HG03457 (cell line): ENCODE results near the gene ST7.

ENCODE experiments used
- ATAC-seq: cut with Tn5 transposase; IDR thresholded peaks from one replicate; pipeline ENCODE4 v1.9.1; 2021; ENCODE audit warnings: moderate number of reproducible peaks; ENCODE audit not compliant: unreplicated experiment

The ST7 gene

DNA sequence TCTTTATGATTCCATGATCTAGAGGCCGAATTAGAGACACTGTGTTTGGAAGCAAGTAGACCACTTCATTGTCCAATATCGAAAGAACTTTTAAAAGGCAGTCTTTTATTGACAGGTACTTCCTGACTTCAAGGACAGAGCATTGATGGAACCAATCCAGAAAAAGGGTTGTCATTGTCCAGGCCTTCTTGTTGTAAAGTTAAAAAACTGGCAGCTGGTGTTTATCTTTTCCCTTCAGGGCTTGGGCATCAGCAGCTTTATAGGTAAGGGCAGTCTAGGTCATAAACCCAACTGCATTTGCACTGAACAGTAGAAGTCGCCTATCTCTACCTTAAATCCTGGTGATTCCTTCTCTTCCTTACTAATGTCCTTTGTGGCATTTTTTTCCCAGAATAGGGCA lies 95.6 kb downstream of the ST7 start:
- ATAC-seq, result no peak

DNA sequence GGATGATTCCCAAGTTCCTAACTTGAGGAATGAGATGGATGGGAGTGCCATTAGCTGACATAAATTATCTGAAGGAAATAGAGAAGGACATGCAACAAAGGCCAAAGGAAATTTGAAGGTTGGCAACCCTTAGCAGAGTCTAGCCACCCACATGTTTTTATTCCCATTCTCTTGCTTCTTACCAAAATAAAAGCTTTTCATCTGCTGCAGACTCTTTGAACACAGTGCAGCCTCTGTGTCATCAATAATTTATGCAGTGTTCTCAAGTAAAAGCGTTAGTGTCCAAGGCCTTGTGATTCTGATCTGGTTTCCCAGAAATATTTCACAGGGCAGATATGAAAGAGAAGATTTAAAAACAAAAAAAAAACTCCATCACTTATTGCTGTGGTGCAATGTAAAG lies 98.5 kb downstream of the ST7 start:
- ATAC-seq, result no peak

DNA sequence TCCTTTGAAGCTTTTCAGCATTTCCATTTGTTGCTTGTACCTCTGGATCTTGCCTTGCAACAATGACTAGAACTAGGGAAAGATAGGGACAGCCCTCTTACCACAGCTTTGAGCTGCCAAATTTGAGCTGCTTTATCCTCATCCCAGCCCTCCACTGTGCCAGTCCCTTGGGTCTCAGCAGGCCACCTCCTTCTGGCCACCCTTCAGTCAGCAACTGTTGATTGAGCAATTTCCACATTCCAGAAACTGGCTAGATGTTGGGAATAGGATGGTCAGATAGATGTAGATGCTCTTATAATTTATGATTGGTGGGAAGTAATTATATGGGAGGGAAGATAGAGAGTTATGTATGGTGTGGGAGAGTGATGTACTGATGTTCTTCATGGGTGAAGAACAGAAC lies 100.1 kb downstream of the ST7 start:
- ATAC-seq, result no peak

DNA sequence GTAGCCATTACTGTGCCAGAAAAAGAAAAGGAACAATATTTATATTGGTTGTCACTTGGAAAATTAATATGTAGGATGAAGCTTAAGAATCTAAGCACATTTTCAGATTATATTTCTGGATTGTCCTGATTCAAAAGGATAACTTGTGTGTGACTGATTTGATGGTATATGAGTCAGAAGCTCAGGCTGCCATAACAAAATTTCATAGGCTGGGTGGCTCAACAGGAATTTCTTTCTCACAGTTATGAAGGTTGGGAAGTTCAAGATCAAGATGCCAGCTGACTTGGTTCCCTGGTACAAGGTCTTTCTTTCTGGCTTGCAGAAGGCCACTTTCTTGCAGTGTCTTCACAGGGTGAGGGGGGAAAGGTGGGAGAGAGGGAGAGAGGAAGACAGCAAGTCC lies 108.5 kb downstream of the ST7 start:
- no peak for ATAC-seq

DNA sequence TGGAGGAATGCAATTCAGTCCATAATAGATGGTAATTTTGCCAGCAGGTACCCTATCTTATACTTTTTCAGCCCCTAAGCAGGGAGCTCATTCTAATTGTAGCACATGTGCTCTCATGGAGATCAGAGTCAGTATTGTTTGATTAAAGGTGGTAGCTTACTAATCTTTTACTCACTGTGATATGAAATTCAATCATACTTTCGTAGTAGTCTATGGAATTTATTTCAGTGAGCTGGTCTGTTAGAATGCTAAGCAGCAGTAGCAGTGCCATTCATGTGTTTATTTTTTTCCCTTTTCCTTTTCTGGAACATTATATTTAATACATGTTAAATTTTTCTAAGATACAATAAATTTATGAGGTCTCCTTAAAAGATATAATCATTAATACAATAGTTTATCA lies 109.0 kb downstream of the ST7 start:
- ATAC-seq, result no peak

DNA sequence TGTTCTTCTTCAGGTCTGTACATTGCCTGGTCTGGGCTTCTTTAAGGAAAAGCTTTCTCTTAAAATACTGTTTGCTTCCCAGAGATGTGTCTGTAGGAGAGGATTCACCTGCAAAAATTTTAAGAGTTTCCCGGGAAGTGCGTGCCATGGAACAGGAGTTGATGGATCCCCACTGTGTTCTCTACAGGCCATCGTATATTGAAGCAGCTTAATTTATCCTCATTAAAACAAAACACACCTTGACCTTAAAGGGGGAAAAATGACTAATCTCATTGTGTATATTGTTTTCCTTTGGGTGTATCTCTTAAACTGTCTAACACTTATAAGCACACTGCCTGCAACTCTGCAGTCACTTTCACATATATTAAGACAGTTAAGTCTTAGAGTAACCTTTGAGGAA lies 111.4 kb downstream of the ST7 start:
- ATAC-seq, result no peak

DNA sequence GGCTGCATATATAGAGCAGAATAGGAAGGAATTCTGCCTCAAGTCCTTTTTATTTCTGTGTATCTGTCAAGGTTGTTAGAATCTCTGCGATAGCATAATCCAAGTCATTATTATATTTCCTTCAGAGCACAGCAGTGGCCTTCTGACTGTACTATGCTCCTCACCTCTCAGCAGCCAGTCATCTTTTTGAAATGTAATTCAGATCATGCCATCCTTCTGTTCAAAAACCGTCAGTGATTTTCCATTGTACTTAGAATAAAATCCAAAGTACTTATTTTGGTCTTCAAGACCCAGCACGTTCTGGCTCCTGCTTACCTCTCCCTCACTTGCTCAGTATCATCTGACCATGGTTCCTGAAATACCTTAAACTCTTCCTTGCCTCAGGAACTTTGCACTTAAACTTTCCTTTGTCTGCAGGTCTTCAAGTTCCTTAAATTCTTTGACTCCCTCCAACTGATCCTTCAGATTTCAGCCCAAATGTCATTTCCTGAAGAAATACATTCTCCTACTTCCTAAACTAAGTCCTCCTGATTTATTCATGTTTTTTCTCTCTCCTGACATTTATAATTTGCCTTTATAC lies 112.4 kb downstream of the ST7 start:
- no peak for ATAC-seq

DNA sequence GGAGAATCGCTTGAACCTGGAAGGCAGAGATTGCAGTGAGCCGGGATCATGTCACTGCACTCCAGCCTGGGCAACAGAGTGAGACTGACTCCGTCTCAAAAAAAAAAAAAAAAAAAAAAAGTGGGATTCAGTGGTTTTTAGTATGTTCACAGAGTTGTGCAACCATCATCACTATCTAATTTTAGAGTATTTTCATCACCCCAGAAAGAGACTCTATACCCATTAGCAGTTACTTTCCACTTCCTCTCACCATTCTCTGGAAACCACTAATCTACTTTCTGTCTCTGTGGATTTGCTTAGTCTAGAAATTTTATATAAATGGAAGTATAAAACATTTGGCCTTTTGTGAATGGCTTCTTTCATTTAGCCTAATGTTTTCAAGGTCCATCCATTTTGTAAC lies 113.4 kb downstream of the ST7 start:
- no peak for ATAC-seq

DNA sequence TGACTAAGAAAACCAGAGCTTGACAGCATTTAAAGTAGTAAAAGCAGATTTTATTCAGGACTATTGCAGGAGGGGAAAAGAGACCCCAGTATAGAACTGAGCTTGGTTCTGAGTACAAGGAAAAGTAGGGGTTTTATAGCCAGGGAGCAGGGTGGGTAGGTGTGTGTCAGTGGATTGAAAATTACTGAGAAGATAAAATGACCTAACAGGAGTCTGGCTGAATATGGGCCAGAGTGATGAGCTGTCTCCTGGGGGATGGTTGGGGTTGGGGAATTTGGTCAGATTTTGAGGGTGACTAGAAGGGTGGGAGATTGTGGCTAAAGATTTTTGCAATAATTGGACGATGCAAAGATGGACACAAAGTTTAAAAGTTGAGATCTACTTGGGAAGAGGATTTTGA lies 114.0 kb downstream of the ST7 start:
- ATAC-seq, result no peak

DNA sequence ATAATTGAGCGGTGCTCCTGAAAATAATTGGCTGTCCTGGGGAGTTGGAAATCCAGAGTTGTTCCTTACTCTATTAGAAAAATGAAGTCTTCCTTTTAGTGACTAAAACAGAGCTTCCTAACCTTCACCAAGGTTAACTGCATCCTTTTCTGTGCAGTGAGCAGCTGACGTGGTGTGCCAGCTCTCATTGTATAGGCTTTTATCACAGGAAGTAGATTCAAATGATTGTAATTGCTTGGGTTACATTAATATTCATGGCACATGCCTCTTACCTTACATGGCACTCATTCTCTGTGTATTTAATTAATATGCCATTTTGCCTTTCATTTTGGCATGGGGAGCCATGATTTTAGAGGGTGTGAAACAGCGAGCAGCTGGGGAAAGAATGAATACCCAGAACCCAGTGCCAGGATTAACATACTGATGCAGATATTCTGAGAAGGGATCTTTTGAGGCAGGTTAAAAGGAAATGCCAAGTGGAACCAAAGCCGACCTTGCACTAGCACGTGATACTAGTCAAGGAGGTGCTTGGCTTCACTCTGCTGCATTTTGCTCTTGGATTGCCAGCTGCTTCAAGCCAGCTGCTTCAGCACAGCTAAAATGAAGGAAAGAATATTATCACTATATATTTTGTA lies 115.3 kb downstream of the ST7 start:
- no peak for ATAC-seq

DNA sequence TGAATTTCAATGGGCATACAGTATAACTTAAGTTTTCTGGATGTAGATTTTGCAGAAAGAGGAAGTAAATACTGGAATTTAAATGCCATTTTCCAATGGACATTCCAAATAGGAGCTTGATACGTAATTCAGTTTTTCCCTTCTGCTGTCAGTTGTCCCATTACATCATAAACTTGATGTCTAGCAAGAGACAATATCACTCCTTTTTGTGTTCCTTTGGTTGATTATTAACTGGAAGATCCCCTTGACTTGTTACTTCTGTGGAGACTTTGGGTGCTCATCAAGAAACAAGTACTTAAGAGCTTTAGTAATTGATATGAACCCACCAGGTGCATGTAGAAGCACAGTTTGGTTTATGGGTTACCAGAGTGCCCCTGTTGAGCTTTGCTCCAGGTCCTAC lies 116.1 kb downstream of the ST7 start:
- ATAC-seq, result peak; percentile 47

DNA sequence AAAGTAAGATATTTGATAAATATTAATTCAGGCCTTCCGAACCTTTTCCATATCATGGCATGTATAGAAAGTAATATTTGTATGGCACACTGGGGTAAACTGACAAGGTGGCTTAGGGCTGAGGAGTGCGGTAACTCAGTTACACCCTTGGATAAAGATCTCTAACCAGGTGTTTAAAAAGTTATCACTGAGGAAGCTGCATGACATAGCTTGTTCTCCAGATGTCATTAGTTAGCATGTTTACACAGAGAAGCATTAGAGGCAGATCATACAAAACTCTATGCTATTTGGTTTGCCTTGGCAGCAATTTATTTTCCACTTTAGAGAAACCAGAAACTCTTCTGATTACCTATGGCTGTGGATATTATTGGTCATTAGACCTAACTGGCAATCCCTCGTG lies 118.2 kb downstream of the ST7 start:
- no peak for ATAC-seq

DNA sequence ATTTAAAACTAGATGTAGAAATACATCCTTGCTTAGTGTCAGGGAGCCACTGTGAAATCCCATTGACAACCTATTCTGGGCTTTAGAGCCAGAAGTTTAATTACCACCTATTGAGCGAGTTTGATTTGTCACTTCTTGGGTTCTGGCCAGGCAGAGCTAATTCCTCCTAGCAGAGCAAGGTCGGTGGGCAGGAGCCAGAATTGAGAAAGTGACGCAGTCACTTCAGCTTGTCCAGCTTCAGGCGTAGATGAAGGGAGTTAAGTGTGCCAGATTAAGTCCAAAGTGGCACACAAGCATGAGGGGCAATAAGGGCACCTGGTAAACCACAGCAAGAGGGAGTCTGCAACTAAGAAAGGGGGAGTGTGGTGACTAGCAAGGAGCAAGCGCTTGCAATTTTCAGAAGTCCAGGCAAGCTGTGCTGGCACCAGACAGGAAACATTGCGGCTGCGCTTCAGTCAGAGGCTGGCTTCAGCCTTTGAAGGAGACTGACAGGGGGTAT lies 119.4 kb downstream of the ST7 start:
- no peak for ATAC-seq

DNA sequence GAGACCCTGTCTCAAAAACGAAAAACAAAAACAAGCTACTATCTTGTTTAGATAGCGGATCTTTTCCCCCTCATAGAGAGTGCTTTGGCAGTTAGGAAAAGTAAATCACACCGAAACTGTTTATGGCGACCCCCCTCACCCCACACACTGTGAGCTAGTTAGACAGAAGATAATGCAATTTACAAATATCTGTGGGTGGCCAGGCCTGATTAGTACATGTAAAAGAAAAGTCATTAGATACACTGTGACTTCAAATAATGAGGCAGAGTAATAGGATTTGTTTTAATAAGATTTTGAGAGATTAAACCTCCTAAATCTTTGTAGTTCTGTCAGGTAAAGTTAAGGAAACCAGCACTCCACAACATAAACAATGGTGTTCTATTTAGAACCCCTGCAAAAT lies 121.1 kb downstream of the ST7 start:
- ATAC-seq, result no peak

DNA sequence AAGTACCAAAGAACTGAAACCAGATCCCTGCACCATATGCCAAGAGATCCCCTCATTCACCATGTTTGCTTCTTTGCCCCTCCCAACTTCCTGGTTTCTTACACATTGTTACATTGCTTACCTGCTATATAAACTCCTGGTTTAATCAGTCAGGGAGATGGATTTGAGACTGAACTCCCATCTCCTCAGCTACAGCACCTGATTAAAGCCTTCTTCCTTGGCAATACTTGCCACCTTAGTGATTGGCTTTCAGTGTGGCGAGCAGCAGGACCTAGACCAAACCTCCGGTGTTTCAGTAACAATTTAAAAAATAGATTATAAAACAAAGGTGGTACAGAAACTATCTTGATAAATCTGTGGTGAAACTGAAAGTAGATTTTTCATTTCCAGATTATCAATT lies 122.6 kb downstream of the ST7 start:
- ATAC-seq, result no peak

DNA sequence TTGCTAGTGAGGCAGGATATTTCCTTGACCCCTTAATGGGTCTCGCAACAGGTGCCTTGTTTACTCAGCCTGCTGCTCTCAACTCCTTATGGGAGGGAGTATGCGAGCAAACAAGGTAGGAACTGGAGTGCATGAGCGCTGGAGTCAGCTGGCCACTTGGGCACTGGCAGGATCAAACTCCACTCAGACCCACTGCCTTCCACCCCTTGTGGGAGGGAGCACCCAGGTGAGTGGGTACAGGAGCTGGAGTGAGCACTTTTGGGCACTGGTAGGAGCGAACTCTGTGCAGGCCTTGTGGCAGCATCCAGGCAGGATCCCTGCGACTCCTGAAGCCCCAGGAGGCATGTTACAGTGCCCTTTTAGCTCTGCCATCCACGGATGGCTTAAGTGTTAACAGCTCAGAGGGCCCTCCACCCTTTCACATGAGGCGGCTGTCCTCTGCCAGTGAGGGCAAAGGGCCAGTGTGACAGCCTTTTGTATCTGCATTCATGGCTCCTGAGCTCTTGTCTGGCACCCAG lies 123.2 kb downstream of the ST7 start:
- ATAC-seq, result no peak

DNA sequence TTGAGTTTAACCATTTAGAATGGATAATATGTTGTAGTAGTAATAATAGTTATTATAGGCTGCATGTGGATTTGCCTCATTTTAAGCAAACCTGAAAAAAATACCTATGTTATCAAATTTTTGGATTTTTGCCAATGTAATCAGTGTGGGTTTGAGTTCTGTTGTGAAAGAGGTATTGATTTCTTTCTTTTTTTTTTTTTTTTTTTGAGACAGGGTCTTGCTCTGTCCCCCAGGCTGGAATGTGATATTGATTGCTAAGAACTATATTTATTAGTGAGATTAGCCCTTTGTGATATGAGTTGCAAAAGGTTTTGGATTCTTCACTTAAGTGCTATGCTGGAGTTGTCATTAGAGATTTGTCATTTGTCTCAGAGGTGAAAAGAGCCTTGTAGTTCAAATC lies 124.4 kb downstream of the ST7 start:
- no peak for ATAC-seq

DNA sequence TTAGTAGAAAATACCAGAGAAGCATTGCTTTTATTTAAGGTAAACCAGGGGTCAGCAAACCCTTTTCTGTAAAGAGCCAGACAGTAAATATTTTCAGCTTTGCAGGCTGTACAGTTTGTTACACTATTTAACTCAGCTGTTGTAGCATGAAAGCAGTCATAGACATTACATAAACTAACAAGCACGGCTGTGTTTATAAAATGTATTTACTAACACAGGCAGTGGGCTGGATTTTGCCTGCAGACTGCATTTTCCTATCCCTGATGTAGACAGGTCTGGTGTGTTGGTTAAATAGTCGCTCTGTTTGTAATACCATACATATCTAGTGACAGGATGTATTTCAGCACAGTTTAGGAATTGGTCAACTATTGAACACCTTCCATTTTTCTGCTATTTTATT lies 129.3 kb downstream of the ST7 start:
- no peak for ATAC-seq

DNA sequence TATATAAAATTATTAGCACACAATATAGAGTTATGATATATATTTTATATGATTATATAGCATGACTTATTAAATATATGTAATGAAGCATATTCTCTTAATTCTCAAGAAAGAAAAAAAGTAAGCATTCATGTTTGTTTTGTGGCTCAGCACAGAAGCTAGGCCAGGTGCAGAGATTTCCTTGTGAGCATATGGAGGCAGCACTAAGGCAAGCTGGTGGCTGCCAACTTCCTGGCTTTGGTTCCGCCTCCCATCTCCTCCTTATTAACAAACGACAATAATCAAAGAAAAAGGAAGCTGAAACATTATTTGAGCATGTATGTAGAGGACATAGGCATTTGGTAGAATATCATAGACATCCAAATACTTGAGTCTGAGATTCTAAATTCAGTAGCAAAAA lies 130.3 kb downstream of the ST7 start:
- no peak for ATAC-seq

DNA sequence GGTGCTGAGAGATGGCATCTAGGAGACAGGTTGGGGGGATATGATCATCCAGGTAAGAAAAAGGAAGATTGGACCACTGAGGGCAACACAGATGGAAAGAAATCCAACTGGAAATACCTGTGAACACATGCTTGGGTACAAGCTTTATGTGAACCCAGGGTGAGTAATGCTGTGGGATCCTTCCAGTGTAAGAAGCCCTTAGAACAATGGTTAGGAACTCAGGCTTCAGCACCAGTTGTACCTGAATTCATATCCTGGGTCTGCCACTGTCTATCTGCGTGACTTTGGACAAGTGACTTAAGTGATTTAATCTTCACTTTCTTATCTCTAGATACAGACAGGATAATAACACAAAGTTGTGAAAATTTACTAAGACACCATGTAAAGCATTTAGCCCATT lies 131.0 kb downstream of the ST7 start:
- no peak for ATAC-seq

DNA sequence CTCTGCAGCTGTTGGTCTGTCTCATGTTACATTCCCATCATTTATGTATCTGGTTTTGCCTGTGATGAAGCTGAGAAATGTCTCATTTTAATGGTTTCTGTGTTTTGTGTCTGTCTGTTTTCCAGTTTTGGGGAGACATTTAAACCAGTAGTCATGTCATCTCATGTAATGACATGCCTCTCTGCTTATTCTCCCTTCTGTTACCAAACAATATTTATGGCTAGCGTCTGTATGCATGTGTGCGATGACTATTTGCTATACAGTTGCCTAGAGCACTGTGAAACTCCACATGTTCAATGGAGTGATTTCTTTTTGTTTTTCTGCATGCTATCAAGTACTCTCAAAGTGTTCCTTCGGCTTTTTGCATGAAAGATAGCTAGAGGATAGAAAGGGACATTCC lies 132.0 kb downstream of the ST7 start:
- ATAC-seq, result no peak

DNA sequence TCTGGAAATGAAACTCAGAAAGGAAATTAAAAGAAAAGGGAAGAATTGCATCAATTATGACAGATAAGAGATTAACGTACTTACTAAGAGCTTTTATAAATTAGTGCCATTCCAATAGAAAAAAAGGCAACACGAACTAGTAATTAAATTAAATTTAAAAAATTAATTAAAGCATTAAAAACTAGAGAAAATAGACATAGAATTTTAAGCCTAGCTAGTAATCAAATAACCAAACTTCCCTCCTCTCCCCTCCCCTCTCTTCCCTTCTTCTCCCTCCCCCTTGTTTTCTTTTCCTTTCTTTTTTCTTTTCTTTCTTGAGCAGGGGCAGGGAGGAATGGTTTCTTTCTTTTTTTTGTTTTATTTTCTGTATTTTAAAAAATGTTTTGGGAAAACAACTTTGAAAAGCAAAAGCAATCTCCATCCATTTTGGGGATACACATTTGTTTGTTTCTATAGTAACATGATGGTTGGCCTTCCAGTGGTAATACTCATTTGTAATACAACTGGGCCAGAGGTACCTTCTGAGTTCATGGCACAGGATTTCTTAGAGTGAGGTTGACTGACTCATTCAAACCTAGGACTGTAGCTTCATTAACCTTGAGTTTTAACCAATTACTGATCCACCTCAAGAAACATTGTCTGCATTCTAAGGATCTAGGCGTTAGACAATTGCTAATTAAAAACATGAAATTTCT lies 132.6 kb downstream of the ST7 start:
- no peak for ATAC-seq
